Daoy (cell line): ENCODE measurements around the gene METTL5. TPM values are rescaled to one million over a fixed set of nuclear protein-coding genes. Genes with fewer than 3 reads are reported as not detected.
A peak's percentile ranks its signal among the peaks of the same experiment; 100 is the strongest.
"Not testable (repeated sequence)": the region's sequence is repeated elsewhere in the genome, so short reads cannot be mapped to it uniquely, and the experiment has no call there.

Experiments
- DNase-seq: peaks from one replicate; pipeline ENCODE4 v3.0.0-alpha.2; 2015; ENCODE audit warnings: low read depth
- total RNA-seq: library from RNA; depleted of rRNA; stranded (reverse); fragments of >200 nt; shearing (Covaris generic); gene quantifications from 2 replicates; pipeline ENCODE4 v1.2.3, GENCODE V29; 2014

Gene METTL5
- total RNA-seq, 1 experiment from 2014 or later: 107 TPM

- DNase-seq: no peak
These were observed 9.7 kb upstream of the METTL5 start for GRCh38 chr2:169834401-169834800.

GRCh38 chr2:169828141-169828811 lies 3.6 kb upstream of the METTL5 start:
- peak; percentile 59 for DNase-seq

GRCh38 chr2:169827272-169828140 lies 2.8 kb upstream of the METTL5 start, which contains the start of gene UBR3:
TSS of gene UBR3 (plus strand) at chr2:169827454. CDS start at chr2:169827508, 54 bp downstream.
- peak; percentile 95 for DNase-seq

- no peak for DNase-seq
These were observed 721 bp downstream of the METTL5 start for GRCh38 chr2:169823996-169824372.

GRCh38 chr2:169822785-169823392 lies 1.8 kb downstream of the METTL5 start:
- no peak for DNase-seq

- DNase-seq: no peak
These were observed 2.7 kb downstream of the METTL5 start for GRCh38 chr2:169822036-169822435.

GRCh38 chr2:169820101-169820500 lies 4.6 kb downstream of the METTL5 start:
- peak; percentile 63 for DNase-seq

- peak; percentile 29 for DNase-seq
These were observed 5.6 kb downstream of the METTL5 start for GRCh38 chr2:169819106-169819505.

- DNase-seq: no peak
These were observed 6.5 kb downstream of the METTL5 start for GRCh38 chr2:169818241-169818640.

- DNase-seq: not testable (repeated sequence)
These were observed 7.3 kb downstream of the METTL5 start for GRCh38 chr2:169817369-169817768.

- DNase-seq: not testable (repeated sequence)
These were observed 7.7 kb downstream of the METTL5 start for GRCh38 chr2:169816961-169817360.

- peak; percentile 74 for DNase-seq
These were observed 8.9 kb downstream of the METTL5 start for GRCh38 chr2:169815849-169816248.

GRCh38 chr2:169808221-169808620 lies 16.5 kb downstream of the METTL5 start:
- no peak for DNase-seq

- DNase-seq: no peak
These were observed 18.1 kb downstream of the METTL5 start for GRCh38 chr2:169806586-169806985.

GRCh38 chr2:169803480-169803879 lies 21.2 kb downstream of the METTL5 start:
- DNase-seq: no peak

- peak; percentile 96 for DNase-seq
These were observed 25.8 kb downstream of the METTL5 start, which contains the start of gene SSB for GRCh38 chr2:169798718-169799592. TSS of gene SSB (plus strand) at chr2:169798871. CDS start at chr2:169800961, 2,090 bp downstream.

- DNase-seq: no peak
These were observed 26.3 kb downstream of the METTL5 start for GRCh38 chr2:169798397-169798717.

GRCh38 chr2:169797601-169798000 lies 27.1 kb downstream of the METTL5 start:
- DNase-seq: no peak

GRCh38 chr2:169796441-169796840 lies 28.3 kb downstream of the METTL5 start:
- DNase-seq: no peak

GRCh38 chr2:169795181-169795580 lies 29.5 kb downstream of the METTL5 start:
- DNase-seq: no peak

- no peak for DNase-seq
These were observed 34.1 kb downstream of the METTL5 start for GRCh38 chr2:169790581-169790980.

- no peak for DNase-seq
These were observed 42.2 kb downstream of the METTL5 start for GRCh38 chr2:169782513-169782912.
